Measurements from ENCODE around the gene NOS1AP. TPM values are rescaled to one million over a fixed set of nuclear protein-coding genes. Genes with fewer than 3 reads are reported as not detected.

Gene NOS1AP
- polyA plus RNA-seq, 3 donors: 0.12 TPM; not detected in 2

GRCh38 chr1:162094723-162095122 is 25.2 kb downstream of the NOS1AP start:
- Histone ChIP-seq H3K27ac (ENCODE audit: low read depth in 1 of 2, low read length in 2 of 2) (no peak overlapping the region), H3K9me3 (replicated peaks in 1 of 2; ENCODE audit: control insufficient read depth in 1 of 2, insufficient read depth in 1 of 2, low read length in 2 of 2) (no peaks in the 10 kb centered on the region), H3K79me2 (ENCODE audit: insufficient read depth, low read length) (no peaks in the 10 kb centered on the region), H3K9ac (ENCODE audit: insufficient read depth, low read length, poor library complexity, severe bottlenecking) (no peak overlapping the region), H3K27me3 (ENCODE audit: control insufficient read depth in 2 of 2, insufficient read depth in 2 of 2, low read length in 2 of 2) (peaks cover 0 to 3% of the 10 kb centered on the region in 2 donors), H4K20me1 (ENCODE audit: insufficient read depth, low read length) (no peaks in the 10 kb centered on the region), H3K36me3 (replicated peaks in 1 of 2; ENCODE audit: control insufficient read depth in 1 of 2, insufficient read depth in 2 of 2, low read length in 2 of 2) (no peaks in the 10 kb centered on the region), H2AFZ (ENCODE audit: insufficient read depth, low read depth, low read length, poor library complexity, severe bottlenecking) (no peak overlapping the region), H3K4me1 (ENCODE audit: control insufficient read depth in 1 of 2, insufficient read depth in 2 of 2, low read length in 2 of 2) (no peaks in the 10 kb centered on the region), H3K4me2 (replicated peaks; ENCODE audit: extremely low read depth, low read length, poor library complexity, severe bottlenecking) (no peak overlapping the region), H3K4me3 (replicated peaks in 1 of 3; ENCODE audit: low read depth in 2 of 3, low read length in 3 of 3) (no peak overlapping the region)
- Mint-ChIP-seq H3K9me3 (peaks cover 0 to 6% (median 0%) of the 10 kb centered on the region in 7 donors), H3K27ac (no peak overlapping the region), H3K27me3 (ENCODE audit: low read depth in 3 of 3) (peaks cover 2 to 8% (median 4%) of the 10 kb centered on the region in 3 donors), H3K4me1 (no peaks in the 10 kb centered on the region), H3K4me3 (no peak overlapping the region), H3K36me3 (no peaks in the 10 kb centered on the region)
- intact Hi-C loops (cut with micrococcal nuclease): no loop called here
- TF ChIP-seq, protein P1, sequence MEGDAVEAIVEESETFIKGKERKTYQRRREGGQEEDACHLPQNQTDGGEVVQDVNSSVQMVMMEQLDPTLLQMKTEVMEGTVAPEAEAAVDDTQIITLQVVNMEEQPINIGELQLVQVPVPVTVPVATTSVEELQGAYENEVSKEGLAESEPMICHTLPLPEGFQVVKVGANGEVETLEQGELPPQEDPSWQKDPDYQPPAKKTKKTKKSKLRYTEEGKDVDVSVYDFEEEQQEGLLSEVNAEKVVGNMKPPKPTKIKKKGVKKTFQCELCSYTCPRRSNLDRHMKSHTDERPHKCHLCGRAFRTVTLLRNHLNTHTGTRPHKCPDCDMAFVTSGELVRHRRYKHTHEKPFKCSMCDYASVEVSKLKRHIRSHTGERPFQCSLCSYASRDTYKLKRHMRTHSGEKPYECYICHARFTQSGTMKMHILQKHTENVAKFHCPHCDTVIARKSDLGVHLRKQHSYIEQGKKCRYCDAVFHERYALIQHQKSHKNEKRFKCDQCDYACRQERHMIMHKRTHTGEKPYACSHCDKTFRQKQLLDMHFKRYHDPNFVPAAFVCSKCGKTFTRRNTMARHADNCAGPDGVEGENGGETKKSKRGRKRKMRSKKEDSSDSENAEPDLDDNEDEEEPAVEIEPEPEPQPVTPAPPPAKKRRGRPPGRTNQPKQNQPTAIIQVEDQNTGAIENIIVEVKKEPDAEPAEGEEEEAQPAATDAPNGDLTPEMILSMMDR (IDR thresholded peaks at IDR 0.05): no peak
- DNase-seq: no peak
- WGBS (ENCODE audit: insufficient coverage): no CpG with 5 or more reads among the region's 2 CpGs

DNA sequence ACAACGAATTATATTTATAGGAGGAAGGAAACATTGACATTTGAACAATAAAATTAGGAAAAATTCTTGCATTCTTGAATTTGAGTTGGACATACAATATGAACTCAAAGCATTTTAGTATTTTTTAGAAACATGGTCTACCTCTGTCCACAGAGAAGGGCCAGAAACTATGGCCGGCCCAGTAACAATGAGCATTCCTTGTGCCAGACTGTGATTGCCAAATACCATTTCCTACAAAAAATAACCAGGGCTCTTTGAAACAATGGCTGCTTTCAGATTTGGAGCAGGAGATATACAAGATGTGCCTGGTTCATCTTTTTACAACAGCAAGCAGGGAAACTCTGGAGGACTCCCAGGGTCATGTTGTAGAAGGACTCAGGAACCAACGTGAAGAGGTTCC is 38.4 kb downstream of the NOS1AP start:
- H3K9ac ChIP-seq (ENCODE audit: insufficient read depth, low read length, poor library complexity, severe bottlenecking): no peak overlapping the region
- peaks cover 5 to 13% of the 10 kb centered on the region in 2 donors for H3K9me3 ChIP-seq (replicated peaks in 1 of 2; ENCODE audit: control insufficient read depth in 1 of 2, insufficient read depth in 1 of 2, low read length in 2 of 2)
- no peak overlapping the region for H3K27ac Mint-ChIP-seq
- peaks cover 4 to 6% (median 6%) of the 10 kb centered on the region in 3 donors for H3K27me3 Mint-ChIP-seq (ENCODE audit: low read depth in 3 of 3)
- 100% methylated on average over 1 of the region's 3 CpGs for WGBS (ENCODE audit: insufficient coverage)
- H3K36me3 ChIP-seq (replicated peaks in 1 of 2; ENCODE audit: control insufficient read depth in 1 of 2, insufficient read depth in 2 of 2, low read length in 2 of 2): no peaks in the 10 kb centered on the region
- H3K27ac ChIP-seq (ENCODE audit: low read depth in 1 of 2, low read length in 2 of 2): no peak overlapping the region
- peaks cover 3% of the 10 kb centered on the region for H3K4me1 Mint-ChIP-seq
- no peak overlapping the region for H3K4me2 ChIP-seq (replicated peaks; ENCODE audit: extremely low read depth, low read length, poor library complexity, severe bottlenecking)
- H3K4me3 Mint-ChIP-seq: no peak overlapping the region
- TF ChIP-seq, protein P1 (IDR thresholded peaks at IDR 0.05): no peak
- intact Hi-C loops (cut with micrococcal nuclease): no loop called here
- no peak overlapping the region for H3K4me3 ChIP-seq (replicated peaks in 1 of 3; ENCODE audit: low read depth in 2 of 3, low read length in 3 of 3)
- no peaks in the 10 kb centered on the region for H3K79me2 ChIP-seq (ENCODE audit: insufficient read depth, low read length)
- no peaks in the 10 kb centered on the region for H4K20me1 ChIP-seq (ENCODE audit: insufficient read depth, low read length)
- H3K36me3 Mint-ChIP-seq: no peaks in the 10 kb centered on the region
- no peaks in the 10 kb centered on the region for H3K27me3 ChIP-seq (ENCODE audit: control insufficient read depth in 2 of 2, insufficient read depth in 2 of 2, low read length in 2 of 2)
- H3K9me3 Mint-ChIP-seq: peaks cover 14 to 24% (median 18%) of the 10 kb centered on the region in 7 donors
- H2AFZ ChIP-seq (ENCODE audit: insufficient read depth, low read depth, low read length, poor library complexity, severe bottlenecking): no peak overlapping the region
- no peak for DNase-seq
- H3K4me1 ChIP-seq (ENCODE audit: control insufficient read depth in 1 of 2, insufficient read depth in 2 of 2, low read length in 2 of 2): no peaks in the 10 kb centered on the region
